Left ventricle myocardium inferior (tissue), 1 donor: ENCODE results near the gene SLCO4A1. TPM values are rescaled to one million over a fixed set of nuclear protein-coding genes. Genes with fewer than 3 reads are reported as not detected.

ENCODE experiments used
- DNase-seq: peaks from one replicate; pipeline ENCODE4 v3.0.0-alpha.2; 2020
- H3K27ac ChIP-seq: fragments of 200-600 bp; replicated peaks from 2 replicates; pipeline ENCODE4 v1.8.0; 2021
- H3K27me3 ChIP-seq: fragments of 200-600 bp; 2 replicates; pipeline ENCODE4 v1.8.0; 2021; ENCODE audit warnings: low read depth
- H3K36me3 ChIP-seq: fragments of 200-600 bp; 2 replicates; pipeline ENCODE4 v1.8.0; 2021
- H3K4me1 ChIP-seq: fragments of 200-600 bp; 2 replicates; pipeline ENCODE4 v1.8.0; 2021
- H3K4me3 ChIP-seq: fragments of 200-600 bp; 2 replicates; pipeline ENCODE4 v1.8.0; 2021; ENCODE audit warnings: mild to moderate bottlenecking, moderate library complexity
- H3K9me3 ChIP-seq: fragments of 200-600 bp; replicated peaks from 2 replicates; pipeline ENCODE4 v1.8.0; 2021
- intact Hi-C: fragments of 100-400 bp; cut with micrococcal nuclease; formaldehyde crosslinking; loops from one replicate; pipeline ENCODE4 v1.11.0; 2022
- total RNA-seq: library from RNA; stranded (reverse); fragmentation: NEBNext Ultra II Directional; extraction: Animal tissue kit (Norgen Biotek cat#: 25700); gene quantifications from one replicate; pipeline ENCODE4 v1.2.1, GENCODE V29; 2021
- TF ChIP-seq, protein P1 (sequence below): fragments of 200-600 bp; IDR thresholded peaks from 2 replicates; pipeline ENCODE4 v1.8.0; 2021; ENCODE audit warnings: antibody characterized with exemption, mild to moderate bottlenecking, borderline replicate concordance
- donor health status: DM: no; HTN: yes; CAD: no; lungs with severe emphysema.

The SLCO4A1 gene
- total RNA-seq, 1 donor from 2014 or later: 12.7 TPM

GRCh38 chr20:62622178-62622876 lies 20.0 kb upstream of the SLCO4A1 start:
- Histone ChIP-seq H3K36me3 (no peaks in the 10 kb centered on the region), H3K4me1 (peaks cover 68% of the 10 kb centered on the region), H3K27ac (peak overlapping the region; percentile 91), H3K27me3 (no peaks in the 10 kb centered on the region), H3K9me3 (no peaks in the 10 kb centered on the region), H3K4me3 (no peak overlapping the region)
- intact Hi-C loops: no loop called here
- TF ChIP-seq, protein P1, sequence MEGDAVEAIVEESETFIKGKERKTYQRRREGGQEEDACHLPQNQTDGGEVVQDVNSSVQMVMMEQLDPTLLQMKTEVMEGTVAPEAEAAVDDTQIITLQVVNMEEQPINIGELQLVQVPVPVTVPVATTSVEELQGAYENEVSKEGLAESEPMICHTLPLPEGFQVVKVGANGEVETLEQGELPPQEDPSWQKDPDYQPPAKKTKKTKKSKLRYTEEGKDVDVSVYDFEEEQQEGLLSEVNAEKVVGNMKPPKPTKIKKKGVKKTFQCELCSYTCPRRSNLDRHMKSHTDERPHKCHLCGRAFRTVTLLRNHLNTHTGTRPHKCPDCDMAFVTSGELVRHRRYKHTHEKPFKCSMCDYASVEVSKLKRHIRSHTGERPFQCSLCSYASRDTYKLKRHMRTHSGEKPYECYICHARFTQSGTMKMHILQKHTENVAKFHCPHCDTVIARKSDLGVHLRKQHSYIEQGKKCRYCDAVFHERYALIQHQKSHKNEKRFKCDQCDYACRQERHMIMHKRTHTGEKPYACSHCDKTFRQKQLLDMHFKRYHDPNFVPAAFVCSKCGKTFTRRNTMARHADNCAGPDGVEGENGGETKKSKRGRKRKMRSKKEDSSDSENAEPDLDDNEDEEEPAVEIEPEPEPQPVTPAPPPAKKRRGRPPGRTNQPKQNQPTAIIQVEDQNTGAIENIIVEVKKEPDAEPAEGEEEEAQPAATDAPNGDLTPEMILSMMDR: no peak
- DNase-seq: no peak

- TF ChIP-seq, protein P1: no peak
- H3K4me3 ChIP-seq: peak overlapping the region; percentile 26
- no peaks in the 10 kb centered on the region for H3K9me3 ChIP-seq
- intact Hi-C loops: no loop called here
- no peaks in the 10 kb centered on the region for H3K27me3 ChIP-seq
- no peak for DNase-seq
- peak overlapping the region; percentile 91 for H3K27ac ChIP-seq
- H3K4me1 ChIP-seq: peaks cover 63% of the 10 kb centered on the region
- H3K36me3 ChIP-seq: no peaks in the 10 kb centered on the region
These were observed 19.3 kb upstream of the SLCO4A1 start for GRCh38 chr20:62622877-62623487.

DNA sequence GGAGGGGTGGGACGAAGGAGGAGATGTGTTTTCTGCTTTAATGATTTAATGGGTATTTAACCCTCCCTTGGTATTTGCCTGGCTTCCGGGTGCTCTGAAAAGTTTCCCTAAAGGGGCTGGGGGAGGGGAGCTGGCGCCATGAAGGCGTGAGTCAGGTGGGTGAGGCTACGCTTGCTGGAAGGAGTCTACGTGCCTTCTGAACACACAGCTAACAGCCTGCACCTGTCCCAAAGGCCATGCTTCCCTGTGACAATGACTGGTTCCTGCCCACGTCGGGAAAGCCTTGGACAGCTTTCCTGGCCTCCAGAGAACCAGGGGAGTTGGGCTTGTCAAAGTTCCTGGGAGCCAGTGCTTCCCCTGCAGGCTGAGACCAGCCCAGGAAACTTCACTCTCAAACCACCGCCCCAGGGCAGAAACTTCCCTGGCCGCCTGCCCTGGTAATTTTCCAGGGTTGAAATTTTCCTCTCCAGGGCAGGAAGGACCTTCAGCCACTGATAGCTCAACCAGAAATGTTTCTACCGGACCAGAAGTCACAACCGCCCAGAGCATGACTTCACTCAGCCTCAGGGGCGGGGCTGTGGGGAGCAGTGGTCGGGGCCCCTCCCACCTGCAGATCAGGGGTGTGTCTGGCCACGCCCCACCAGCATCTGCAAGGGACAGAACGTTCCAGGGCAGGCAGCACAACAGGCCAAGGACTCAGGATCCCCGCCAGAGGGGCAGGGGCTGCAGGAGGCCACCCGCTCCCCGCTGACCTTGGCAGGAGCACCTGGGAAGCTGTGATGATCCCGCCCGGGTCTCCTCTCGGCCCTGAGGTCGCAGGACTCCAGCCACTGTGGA lies 18.6 kb upstream of the SLCO4A1 start:
- Histone ChIP-seq H3K4me3 (peak overlapping the region; percentile 26), H3K27ac (peak overlapping the region; percentile 91), H3K27me3 (no peaks in the 10 kb centered on the region), H3K36me3 (no peaks in the 10 kb centered on the region), H3K9me3 (no peaks in the 10 kb centered on the region), H3K4me1 (peaks cover 56% of the 10 kb centered on the region)
- TF ChIP-seq, protein P1: peak; percentile 28
- DNase-seq: peak; percentile 95
- intact Hi-C loops: no loop called here

- no peak for DNase-seq
- H3K27me3 ChIP-seq: no peaks in the 10 kb centered on the region
- H3K27ac ChIP-seq: peak overlapping the region; percentile 91
- intact Hi-C loops: no loop called here
- peaks cover 51% of the 10 kb centered on the region for H3K4me1 ChIP-seq
- H3K4me3 ChIP-seq: peak overlapping the region; percentile 25
- TF ChIP-seq, protein P1: no peak
- no peaks in the 10 kb centered on the region for H3K9me3 ChIP-seq
- no peaks in the 10 kb centered on the region for H3K36me3 ChIP-seq
These were observed 18.0 kb upstream of the SLCO4A1 start for GRCh38 chr20:62624325-62624690.

DNA sequence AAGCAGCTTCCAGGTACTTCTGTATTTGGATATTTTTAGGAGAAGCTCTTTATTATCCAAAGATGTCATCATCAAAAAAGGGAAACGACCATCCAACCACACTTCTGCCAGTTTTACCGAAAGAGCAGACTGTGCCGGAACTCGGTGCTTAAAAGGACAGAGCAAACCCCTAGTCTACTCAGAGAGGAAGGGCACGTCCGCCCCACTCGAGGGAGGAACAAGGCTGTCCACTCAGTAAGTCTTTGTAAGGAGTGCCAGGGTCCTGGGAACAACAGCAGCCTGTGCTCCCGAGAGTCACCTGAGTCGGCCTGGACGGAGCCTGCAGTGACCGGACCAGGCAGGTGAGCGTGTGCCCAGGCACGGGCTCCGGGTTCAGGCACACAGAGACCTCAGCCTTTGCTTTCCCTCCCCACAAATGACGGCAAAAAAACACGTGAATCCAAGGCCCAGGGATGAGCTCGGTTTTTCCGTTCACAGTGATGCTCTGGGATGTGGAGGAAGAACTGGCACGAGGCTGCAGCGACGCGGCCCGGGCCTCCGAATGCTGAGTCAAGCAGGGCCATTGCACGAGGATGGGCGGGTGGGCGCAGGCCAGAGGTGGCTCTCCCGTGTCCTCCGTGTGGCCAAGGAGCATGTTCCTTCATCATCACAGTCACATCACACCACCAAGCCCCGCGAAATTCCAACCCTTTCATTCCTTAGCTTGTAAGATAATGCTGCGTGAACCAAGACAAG lies 17.4 kb upstream of the SLCO4A1 start:
- Histone ChIP-seq H3K36me3 (no peaks in the 10 kb centered on the region), H3K27ac (peak overlapping the region; percentile 91), H3K9me3 (no peaks in the 10 kb centered on the region), H3K4me3 (no peak overlapping the region), H3K4me1 (peaks cover 51% of the 10 kb centered on the region), H3K27me3 (no peaks in the 10 kb centered on the region)
- no peak for DNase-seq
- TF ChIP-seq, protein P1: no peak
- intact Hi-C loops: no loop called here
